SU-DHL-6 (cell line): ENCODE results near the gene C1QL1.

Source experiments
- EZH2phosphoT487 ChIP-seq: fragments of 200-600 bp; sonication (generic), shearing (Covaris generic); conservative IDR thresholded peaks from 2 replicates; pipeline ENCODE4 v1.6.1; 2018; ENCODE audit warnings: mild to moderate bottlenecking, antibody characterized with exemption, low read length, moderate library complexity, mixed read lengths
- TF ChIP-seq, protein P1 (sequence below): fragments of 200-600 bp; sonication (generic); IDR thresholded peaks from one replicate; pipeline ENCODE4 v1.5.1; 2017; ENCODE audit warnings: antibody characterized with exemption, mild to moderate bottlenecking, low read length, moderate library complexity; ENCODE audit not compliant: insufficient read depth, poor library complexity, severe bottlenecking

- TF ChIP-seq, protein P1, sequence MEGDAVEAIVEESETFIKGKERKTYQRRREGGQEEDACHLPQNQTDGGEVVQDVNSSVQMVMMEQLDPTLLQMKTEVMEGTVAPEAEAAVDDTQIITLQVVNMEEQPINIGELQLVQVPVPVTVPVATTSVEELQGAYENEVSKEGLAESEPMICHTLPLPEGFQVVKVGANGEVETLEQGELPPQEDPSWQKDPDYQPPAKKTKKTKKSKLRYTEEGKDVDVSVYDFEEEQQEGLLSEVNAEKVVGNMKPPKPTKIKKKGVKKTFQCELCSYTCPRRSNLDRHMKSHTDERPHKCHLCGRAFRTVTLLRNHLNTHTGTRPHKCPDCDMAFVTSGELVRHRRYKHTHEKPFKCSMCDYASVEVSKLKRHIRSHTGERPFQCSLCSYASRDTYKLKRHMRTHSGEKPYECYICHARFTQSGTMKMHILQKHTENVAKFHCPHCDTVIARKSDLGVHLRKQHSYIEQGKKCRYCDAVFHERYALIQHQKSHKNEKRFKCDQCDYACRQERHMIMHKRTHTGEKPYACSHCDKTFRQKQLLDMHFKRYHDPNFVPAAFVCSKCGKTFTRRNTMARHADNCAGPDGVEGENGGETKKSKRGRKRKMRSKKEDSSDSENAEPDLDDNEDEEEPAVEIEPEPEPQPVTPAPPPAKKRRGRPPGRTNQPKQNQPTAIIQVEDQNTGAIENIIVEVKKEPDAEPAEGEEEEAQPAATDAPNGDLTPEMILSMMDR, result no peak
- no peak for TF ChIP-seq EZH2phosphoT487
These were observed 40.0 kb downstream of the C1QL1 start for GRCh38 chr17:44928136-44928535.
